GM12801 (cell line): ENCODE data around the gene DUSP12.

Source experiments
- CTCF ChIP-seq: IDR thresholded peaks from one replicate; pipeline ENCODE4 v1.5.1; 2011; ENCODE audit warnings: control low read depth; ENCODE audit not compliant: insufficient read length; ENCODE audit errors: extremely low read depth

DUSP12 gene

DNA sequence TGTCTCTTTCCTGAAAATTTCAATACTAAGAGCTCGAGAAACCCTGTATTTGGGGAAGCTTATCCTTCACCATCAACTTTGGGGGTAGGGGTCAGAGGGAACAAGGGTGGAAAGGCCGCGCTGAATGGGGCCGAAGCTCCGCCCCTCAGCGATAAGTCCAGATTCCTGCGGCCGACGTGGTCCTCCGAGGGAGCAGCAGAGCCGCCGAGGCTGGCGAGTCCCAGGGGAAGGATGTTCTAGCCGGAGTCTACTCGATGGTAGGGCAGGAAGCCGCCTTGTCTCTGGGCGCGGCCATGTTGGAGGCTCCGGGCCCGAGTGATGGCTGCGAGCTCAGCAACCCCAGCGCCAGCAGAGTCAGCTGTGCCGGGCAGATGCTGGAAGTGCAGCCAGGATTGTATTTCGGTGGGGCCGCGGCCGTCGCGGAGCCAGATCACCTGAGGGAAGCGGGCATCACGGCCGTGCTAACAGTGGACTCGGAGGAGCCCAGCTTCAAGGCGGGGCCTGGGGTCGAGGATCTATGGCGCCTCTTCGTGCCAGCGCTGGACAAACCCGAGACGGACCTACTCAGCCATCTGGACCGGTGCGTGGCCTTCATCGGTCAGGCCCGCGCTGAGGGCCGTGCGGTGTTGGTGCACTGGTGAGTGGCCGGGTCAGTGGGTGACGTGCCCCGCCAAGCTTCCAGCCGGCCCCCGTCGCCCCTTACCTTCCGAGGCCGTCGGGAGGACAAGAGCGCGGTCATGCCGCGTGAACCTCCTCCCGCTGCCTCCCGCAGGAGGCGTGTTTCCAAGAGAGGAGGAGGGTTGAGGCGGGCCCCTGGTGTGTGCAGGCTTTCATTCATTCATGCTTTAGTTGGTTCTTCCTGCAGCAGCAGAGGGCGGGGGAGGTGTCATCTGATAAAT, at the start of gene DUSP12:
DUSP12 (plus strand) TSS at position 278 of the 899 bp plus-strand sequence; CDS start at position 294, 16 bp downstream.
- no peak for TF ChIP-seq CTCF

GRCh38 chr1:161702250-161702649, 47.3 kb upstream of the DUSP12 start:
- no peak for TF ChIP-seq CTCF

DNA sequence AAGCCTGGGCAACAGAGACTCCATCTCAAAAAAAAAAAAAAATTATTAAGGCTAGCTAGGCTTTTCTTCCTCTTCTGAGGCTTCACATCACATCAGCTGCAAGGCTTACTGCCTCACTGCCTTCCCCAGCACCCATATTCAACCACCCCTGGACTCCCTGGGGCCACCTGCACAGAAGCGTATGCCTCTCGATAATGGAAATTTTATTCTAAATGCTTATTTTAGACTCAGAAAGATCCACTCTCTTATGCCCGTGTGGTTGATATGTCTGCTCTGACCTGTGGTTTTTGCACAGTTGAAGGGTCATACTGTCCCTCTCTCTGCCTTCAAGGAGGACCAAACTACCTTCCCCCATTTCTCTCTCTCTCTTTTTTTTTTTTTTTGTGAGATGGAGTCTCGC, 44.0 kb upstream of the DUSP12 start:
- TF ChIP-seq CTCF = no peak

GRCh38 chr1:161706113-161706481, 43.5 kb upstream of the DUSP12 start:
- no peak for TF ChIP-seq CTCF

DNA sequence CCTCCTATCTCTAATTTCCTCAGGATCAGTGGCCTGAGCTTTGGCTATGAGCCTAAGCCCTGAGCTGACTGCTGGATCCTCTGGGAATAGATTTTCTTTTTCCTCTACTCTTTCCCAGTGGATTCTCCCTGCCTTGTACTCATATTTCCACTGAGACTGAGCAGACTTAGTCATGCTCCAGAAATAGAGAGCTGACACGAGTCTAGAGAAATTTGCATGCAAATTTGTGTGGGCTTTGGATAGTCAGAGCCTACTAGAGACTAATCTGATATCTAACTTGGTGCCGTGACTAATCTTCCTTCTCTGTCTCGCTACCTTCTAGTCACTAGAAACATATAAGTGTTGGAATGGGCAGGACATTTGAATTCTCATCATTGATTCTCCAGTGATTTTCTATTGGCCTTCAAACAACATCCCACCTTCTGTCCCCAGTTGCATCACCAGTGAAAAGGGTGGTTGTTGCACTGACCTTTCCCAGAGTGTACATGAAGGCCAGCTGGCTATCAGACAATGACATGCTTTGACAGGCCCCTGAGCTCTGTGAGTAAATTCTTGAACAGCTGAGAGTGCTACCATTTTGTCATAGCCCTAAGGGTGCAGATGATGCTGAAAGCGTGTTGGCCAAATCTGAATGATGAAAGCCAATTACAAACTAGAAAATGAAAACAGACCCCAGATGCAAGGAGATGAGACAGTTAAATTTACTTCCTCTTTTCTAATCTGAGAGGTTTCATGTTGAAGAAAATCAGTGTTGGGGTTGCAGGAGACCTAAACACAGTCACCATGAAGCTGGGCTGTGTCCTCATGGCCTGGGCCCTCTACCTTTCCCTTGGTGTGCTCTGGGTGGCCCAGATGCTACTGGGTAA, 42.9 kb upstream of the DUSP12 start, which contains the start of gene FCRLA:
FCRLA (plus strand) TSS at position 748 of the 866 bp plus-strand sequence; CDS start at position 784, 36 bp downstream.
- no peak for TF ChIP-seq CTCF

- TF ChIP-seq CTCF = no peak
Observed at GRCh38 chr1:161707503-161707902, 42.1 kb upstream of the DUSP12 start.

GRCh38 chr1:161709373-161709772, 40.2 kb upstream of the DUSP12 start:
- no peak for TF ChIP-seq CTCF
